Stimulated activated CD8-positive, alpha-beta memory T cell treated with anti-CD3 and anti-CD28 coated beads, Interleukin-15, amount 100 ng/mL, for 24 hours (primary cell): ENCODE data around the gene PSMG4.

Source experiments
- DNase-seq: peaks from one replicate; pipeline ENCODE4 v3.0.0-alpha.2; 2020; ENCODE audit warnings: low read depth

The PSMG4 gene

GRCh38 chr6:3258720-3259490 lies at the start of gene PSMG4:
PSMG4 (plus strand) TSS chr6:3258947; CDS start chr6:3259023, 76 bp downstream.
- DNase-seq: peak; percentile 96

- DNase-seq: no peak
These were observed 49.4 kb upstream of the PSMG4 start for GRCh38 chr6:3209114-3210023.

DNA sequence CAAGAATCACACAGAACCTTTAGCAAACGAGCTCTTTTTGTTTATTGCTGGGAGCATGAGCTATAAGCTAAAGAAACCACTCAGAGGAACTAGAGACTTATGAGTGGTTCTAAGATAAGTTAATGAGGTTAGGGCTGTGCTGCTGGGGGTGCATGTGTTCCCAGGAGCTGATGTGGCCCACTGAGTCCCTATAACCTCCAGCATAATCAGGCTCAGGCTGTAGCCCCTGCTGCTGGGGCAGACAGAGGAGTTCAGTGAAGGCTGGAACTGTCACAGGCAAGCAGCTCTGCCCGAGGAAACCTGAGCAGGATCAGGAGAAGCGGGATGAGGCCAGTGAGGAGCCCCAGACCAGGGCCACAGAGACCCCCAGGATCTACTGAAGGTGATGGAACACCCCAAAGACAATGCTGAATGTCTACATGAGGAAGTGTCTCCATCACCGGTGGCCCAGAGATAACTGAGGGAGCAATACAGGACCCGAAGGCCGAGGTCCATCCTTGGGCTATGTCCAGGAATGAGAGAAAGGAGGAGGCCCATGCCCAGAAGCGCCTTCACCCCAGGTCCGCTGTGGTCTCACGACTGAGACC lies 48.6 kb upstream of the PSMG4 start:
- DNase-seq: no peak

DNA sequence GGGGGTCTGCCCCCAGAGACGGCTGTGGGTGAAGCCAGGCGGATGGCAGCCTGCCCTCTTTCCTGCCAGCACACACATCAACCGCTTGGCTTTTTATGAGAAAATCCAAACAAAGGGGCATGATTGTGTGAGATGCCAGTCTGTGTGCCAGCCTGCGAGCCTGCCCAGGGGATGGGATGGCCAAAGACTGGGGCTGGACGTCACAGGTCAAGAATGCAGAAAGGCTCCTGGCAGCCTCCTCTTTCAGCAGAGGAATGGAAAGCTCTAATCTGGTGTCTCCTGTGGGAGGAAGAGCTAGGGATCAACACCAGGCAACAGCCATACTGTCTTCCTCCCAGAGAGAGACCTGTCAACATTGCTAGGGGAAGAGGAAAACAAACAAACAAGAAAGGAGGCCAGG lies 47.1 kb upstream of the PSMG4 start:
- no peak for DNase-seq

DNA sequence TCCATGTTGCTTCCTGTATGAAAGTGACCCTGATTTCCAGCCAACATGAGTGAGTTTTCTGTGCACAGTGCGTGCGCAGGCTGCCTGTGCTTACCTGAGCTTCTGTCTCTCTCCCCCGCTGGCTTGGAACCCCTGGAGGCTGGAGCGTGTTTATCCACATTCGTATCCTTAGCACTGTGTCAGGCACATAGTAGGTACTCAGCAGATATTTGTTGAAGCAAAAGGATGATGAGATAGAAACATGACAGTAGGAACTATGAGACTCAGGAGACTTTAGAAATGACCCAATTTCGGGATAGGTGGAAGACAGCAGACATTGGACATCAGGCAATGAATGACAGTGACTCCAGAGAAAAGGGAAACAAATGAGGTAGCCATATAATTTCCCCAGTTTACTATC lies 46.5 kb upstream of the PSMG4 start:
- no peak for DNase-seq

- DNase-seq: no peak
These were observed 45.4 kb upstream of the PSMG4 start for GRCh38 chr6:3213334-3213695.

- DNase-seq: no peak
These were observed 43.8 kb upstream of the PSMG4 start for GRCh38 chr6:3214898-3215297.

DNA sequence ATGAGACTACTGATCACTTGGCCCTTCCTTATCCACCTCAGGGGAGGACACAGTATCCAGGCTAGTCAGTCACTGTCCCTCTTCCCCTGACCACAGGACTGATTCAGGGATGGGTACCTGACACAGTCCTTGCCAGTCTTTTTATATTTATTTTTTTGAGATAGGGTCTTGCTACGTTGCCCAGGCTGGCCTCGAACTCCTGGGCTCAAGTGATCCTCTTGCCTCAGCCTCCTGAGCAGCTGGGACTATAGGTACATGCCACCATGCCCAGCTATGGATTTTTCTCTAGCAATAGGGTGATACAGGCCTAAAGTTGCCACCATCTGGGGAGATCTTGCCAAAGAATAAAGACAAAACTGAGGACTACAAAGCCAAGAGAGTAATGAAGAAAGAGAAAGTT lies 41.5 kb upstream of the PSMG4 start:
- DNase-seq: no peak

DNA sequence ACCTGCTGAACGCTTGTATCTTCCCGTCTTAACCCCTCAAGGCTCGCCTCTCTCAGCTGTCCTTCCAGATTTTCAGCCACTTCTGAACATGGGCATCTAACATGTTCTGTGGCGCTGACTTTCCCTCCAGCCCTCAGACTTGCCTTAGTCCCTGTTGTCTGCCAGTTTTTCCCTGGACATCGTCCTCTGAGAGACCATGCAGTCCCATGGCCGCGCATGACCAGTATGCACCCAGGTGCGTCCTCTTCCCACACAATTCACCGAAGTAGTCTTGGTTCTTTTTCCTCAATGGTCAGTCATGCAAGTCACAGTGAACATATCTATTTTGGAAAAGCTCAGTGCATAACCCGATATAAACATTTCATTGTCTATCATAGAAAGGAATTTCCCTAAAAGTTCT lies 40.5 kb upstream of the PSMG4 start:
- DNase-seq: no peak

DNA sequence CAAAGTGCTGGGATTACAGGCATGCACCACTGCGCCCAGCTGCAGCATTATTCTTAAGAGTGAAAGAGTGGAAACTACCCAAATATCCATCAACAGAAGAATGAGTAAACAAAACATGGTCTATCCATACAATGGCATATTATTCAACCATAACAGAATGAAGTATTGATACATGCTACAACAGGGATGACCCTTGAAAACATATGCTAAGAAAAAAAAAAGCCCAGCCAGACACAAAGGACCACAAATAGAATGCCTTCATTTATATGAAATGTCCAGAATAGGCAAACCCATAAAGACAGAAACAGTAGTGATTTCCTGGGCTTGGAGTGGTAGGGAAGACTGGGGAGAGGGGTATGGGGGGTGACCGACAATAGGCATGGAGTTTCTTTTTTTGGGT lies 38.4 kb upstream of the PSMG4 start:
- DNase-seq: no peak

DNA sequence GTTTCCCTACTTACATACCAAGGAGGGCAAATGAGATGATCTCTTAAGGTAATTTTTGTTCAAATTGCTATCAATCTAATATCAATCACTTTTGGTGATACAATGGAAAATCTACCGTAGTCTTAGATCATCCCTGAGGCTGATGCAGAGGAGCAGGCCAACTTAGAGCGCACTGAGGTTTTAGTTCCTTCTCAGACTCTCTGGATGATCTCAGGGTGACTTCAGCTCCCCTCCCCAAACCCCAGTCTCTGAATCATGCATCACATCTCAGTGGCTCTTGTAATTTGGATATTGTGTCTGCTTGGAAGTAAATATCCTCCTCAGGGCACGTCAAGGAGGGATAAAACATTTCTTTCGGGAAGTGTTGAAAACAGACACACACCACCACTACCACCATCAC lies 37.2 kb upstream of the PSMG4 start:
- DNase-seq: no peak

DNA sequence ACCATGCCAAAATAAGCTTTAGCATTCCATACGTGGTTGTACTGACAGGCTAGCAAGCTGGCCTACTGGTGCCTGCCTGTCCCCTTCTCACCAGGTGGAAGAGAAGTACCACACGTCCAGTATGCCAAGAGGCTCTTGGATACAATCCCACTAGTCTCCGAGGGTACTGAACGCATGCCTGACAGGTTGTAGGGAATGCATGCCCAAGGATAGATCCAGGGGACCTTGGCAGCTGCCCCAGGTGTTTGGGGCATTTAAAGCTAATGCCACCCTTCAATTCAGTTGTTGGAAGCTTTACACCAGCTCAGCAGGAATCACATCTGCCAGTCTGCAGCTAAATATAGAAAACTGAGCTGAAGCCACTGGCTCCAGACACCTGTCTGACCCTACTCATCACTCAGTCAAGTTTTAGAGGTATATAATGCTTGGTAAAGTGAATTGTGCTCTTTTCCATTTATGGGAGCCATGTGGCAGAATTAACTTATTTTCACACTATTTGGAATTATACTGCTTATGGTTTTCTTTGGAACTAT lies 36.2 kb upstream of the PSMG4 start:
- no peak for DNase-seq

GRCh38 chr6:3226042-3226441 lies 32.7 kb upstream of the PSMG4 start:
- no peak for DNase-seq

GRCh38 chr6:3226481-3227362 lies 32.0 kb upstream of the PSMG4 start:
- DNase-seq: no peak

- DNase-seq: no peak
These were observed 31.2 kb upstream of the PSMG4 start, which contains the start of gene TUBB2B for GRCh38 chr6:3227363-3228045. TUBB2B (minus strand) TSS chr6:3227653; CDS start chr6:3227543, 110 bp downstream.

DNA sequence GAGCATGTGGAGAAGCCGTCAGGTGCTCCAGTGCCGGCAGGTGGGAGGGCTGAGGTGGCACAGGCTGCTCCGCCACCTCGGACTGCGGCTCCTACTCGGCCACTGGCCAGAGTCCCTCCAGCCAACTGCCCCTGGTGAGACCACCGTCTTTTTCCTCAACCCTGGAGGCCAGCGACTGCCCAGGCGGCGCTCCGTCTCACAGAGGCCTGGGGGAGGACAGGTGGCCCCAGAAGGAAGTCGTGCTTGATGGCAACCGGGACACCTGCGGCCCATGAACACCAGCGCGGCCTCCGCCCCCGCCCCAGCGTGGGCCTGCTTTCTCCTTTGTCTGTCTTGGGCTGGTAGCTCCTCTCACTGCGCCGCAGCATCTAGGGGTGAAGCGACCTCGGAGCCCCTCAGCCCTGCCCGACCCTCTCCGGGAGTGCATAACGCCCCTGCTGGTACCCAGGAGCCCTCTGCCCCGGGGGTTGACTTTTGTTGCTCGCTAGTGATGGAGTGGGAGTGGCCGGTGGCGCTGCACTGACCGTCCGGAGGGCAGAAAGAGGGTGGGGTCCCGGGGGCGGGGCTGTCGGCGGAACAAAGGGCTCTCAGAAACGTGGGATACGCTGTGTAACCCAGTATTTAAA lies 30.6 kb upstream of the PSMG4 start:
- DNase-seq: no peak

GRCh38 chr6:3228771-3229565 lies 29.8 kb upstream of the PSMG4 start:
- DNase-seq: no peak

- DNase-seq: no peak
These were observed 29.1 kb upstream of the PSMG4 start for GRCh38 chr6:3229566-3230178.

- DNase-seq: no peak
These were observed 28.4 kb upstream of the PSMG4 start for GRCh38 chr6:3230256-3230882.
